SK-N-SH (cell line): Measurements from ENCODE around the gene PPL. TPM values are rescaled to one million over a fixed set of nuclear protein-coding genes. Genes with fewer than 3 reads are reported as not detected.

Experiments
- CTCF ChIA-PET: fragments of 300-600, 350-600 bp; formaldehyde crosslinking; extraction: SDS; loops from one replicate; lab custom pipeline; 2021; lab: Yijun Ruan, JAX
- POLR2A ChIA-PET: fragments of 350-600 bp; sonication (Branson Sonifier 250); formaldehyde crosslinking; extraction: SDS; loops from one replicate; lab custom pipeline; 2020; ENCODE audit warnings: antibody characterized with exemption, inconsistent platforms; lab: Yijun Ruan, JAX
- DNase-seq: peaks from one replicate; pipeline ENCODE4 v3.0.0; 2012
- H2AFZ ChIP-seq: fragments of 200-600 bp; sonication (generic); 2 replicates; pipeline ENCODE4 v1.8.1; 2016; ENCODE audit warnings: antibody characterized with exemption, mild to moderate bottlenecking, low read depth
- H3F3A ChIP-seq: fragments of 200-600 bp; sonication (generic); replicated peaks from 2 replicates; pipeline ENCODE3; 2016; ENCODE audit warnings: antibody characterized with exemption, mild to moderate bottlenecking; ENCODE audit not compliant: insufficient read depth
- H3K27ac ChIP-seq, 2 experiments: fragments of 200-500 bp in 1 of 2; fragments of 200-600 bp in 1 of 2; sonication (Bioruptor generic) in 1 of 2; sonication (generic), shearing (Covaris generic) in 1 of 2; 2 replicates each; pipeline versions ENCODE4 v1.5.1 to v1.6.1; 2014 to 2016; ENCODE audit warnings: low read depth in 2 of 2, inconsistent platforms in 1 of 2, low read length in 1 of 2, mild to moderate bottlenecking in 1 of 2, mixed read lengths in 1 of 2
- H3K27me3 ChIP-seq: fragments of 200-600 bp; sonication (generic), shearing (Covaris generic); 2 replicates; pipeline ENCODE4 v1.6.1; 2016; ENCODE audit warnings: mixed run types; ENCODE audit not compliant: insufficient read depth
- H3K36me3 ChIP-seq, 2 experiments: fragments of 200-500 bp in 1 of 2; fragments of 200-600 bp in 1 of 2; sonication (Bioruptor generic) in 1 of 2; sonication (generic) in 1 of 2; replicated peaks in 1 of 2; 2 replicates each; pipeline versions ENCODE3 to v1.5.1; 2014 to 2016; ENCODE audit warnings: low read length in 1 of 2, mild to moderate bottlenecking in 1 of 2; ENCODE audit not compliant: insufficient read depth in 2 of 2, control insufficient read depth in 1 of 2
- H3K4me1 ChIP-seq, 2 experiments: fragments of 200-500 bp in 1 of 2; fragments of 200-600 bp in 1 of 2; sonication (Bioruptor generic) in 1 of 2; sonication (generic), shearing (Covaris generic) in 1 of 2; 2 replicates each; pipeline versions ENCODE4 v1.5.1 to v1.6.1; 2014 to 2016; ENCODE audit warnings: low read depth in 1 of 2, low read length in 1 of 2, mixed run types in 1 of 2; ENCODE audit not compliant: insufficient read depth in 2 of 2, control insufficient read depth in 1 of 2
- H3K4me2 ChIP-seq: fragments of 200-600 bp; sonication (generic), shearing (Covaris generic); 2 replicates; pipeline ENCODE4 v1.6.1; 2017; ENCODE audit warnings: mixed run types
- H3K4me3 ChIP-seq, 2 experiments: fragments of 200-500 bp in 1 of 2; fragments of 200-600 bp in 1 of 2; sonication (Bioruptor generic) in 1 of 2; sonication (generic), shearing (Covaris generic) in 1 of 2; 2 replicates each; pipeline versions ENCODE4 v1.5.1 to v1.8.1; 2014 to 2016; ENCODE audit warnings: low read depth in 2 of 2, inconsistent platforms in 1 of 2, low read length in 1 of 2, mild to moderate bottlenecking in 1 of 2, mixed read lengths in 1 of 2, moderate library complexity in 1 of 2
- H3K79me2 ChIP-seq: fragments of 200-600 bp; sonication (generic); 2 replicates; pipeline ENCODE4 v1.8.1; 2017; ENCODE audit warnings: mild to moderate bottlenecking; ENCODE audit not compliant: insufficient read depth
- H3K9ac ChIP-seq: fragments of 200-600 bp; sonication (generic); 2 replicates; pipeline ENCODE4 v1.6.1; 2017; ENCODE audit warnings: mixed run types
- H3K9me2 ChIP-seq: fragments of 200-600 bp; sonication (generic); 2 replicates; pipeline ENCODE4 v1.6.1; 2017; ENCODE audit warnings: mixed run types
- H3K9me3 ChIP-seq: fragments of 200-600 bp; sonication (generic); 2 replicates; pipeline ENCODE4 v1.6.1; 2017; ENCODE audit warnings: mixed run types, mild to moderate bottlenecking, moderate library complexity
- H4K20me1 ChIP-seq: fragments of 200-600 bp; sonication (generic); 2 replicates; pipeline ENCODE4 v1.6.1; 2017; ENCODE audit warnings: mild to moderate bottlenecking, mixed run types; ENCODE audit not compliant: insufficient read depth
- EP300 ChIP-seq, 2 experiments: IDR thresholded peaks; 2 replicates each; pipeline versions ENCODE4 v1.4.0 to v1.6.1; 2012; ENCODE audit warnings: borderline replicate concordance in 1 of 2, low read depth in 1 of 2, low read length in 1 of 2
- FOXM1 ChIP-seq: IDR thresholded peaks from 2 replicates; pipeline ENCODE4 v1.4.0; 2012; ENCODE audit warnings: low read depth, mild to moderate bottlenecking
- GABPA ChIP-seq: IDR thresholded peaks from 2 replicates; pipeline ENCODE4 v1.4.0; 2012; ENCODE audit warnings: low read depth, mild to moderate bottlenecking
- JUND ChIP-seq: IDR thresholded peaks from 2 replicates; pipeline ENCODE4 v1.4.0; 2012
- MEF2A ChIP-seq: IDR thresholded peaks from 2 replicates; pipeline ENCODE4 v1.4.0; 2012; ENCODE audit warnings: low read depth, borderline replicate concordance
- MXI1 ChIP-seq: IDR thresholded peaks from 2 replicates; pipeline ENCODE4 v1.6.1; 2012; ENCODE audit warnings: mild to moderate bottlenecking, low read depth, low read length, improper control_type of control experiment
- NFIC ChIP-seq: IDR thresholded peaks from 2 replicates; pipeline ENCODE4 v1.4.0; 2012; ENCODE audit warnings: borderline replicate concordance
- POLR2AphosphoS5 ChIP-seq: IDR thresholded peaks from 2 replicates; pipeline ENCODE4 v1.6.1; 2012; ENCODE audit warnings: low read depth, low read length
- RAD21 ChIP-seq: IDR thresholded peaks from 2 replicates; pipeline ENCODE4 v1.6.1; 2012; ENCODE audit warnings: mild to moderate bottlenecking, low read length
- RFX5 ChIP-seq: IDR thresholded peaks from 2 replicates; pipeline ENCODE4 v1.6.1; 2012; ENCODE audit warnings: mild to moderate bottlenecking, improper control_type of control experiment, low read length
- SIN3A ChIP-seq: IDR thresholded peaks from 2 replicates; pipeline ENCODE4 v1.6.1; 2012; ENCODE audit warnings: low read depth, mild to moderate bottlenecking, low read length, moderate library complexity, borderline replicate concordance
- SMC3 ChIP-seq: IDR thresholded peaks from 2 replicates; pipeline ENCODE4 v1.6.1; 2012; ENCODE audit warnings: low read depth, low read length, improper control_type of control experiment
- YY1 ChIP-seq: IDR thresholded peaks from 2 replicates; pipeline ENCODE4 v1.4.0; 2012; ENCODE audit warnings: low read depth, mild to moderate bottlenecking
- WGBS: methylation state at CpG from one replicate; pipeline ENCODE4 v1.1.6; 2017; ENCODE audit warnings: low lambda C conversion rate; 5-methylcytosine and 5-hydroxymethylcytosine counted together
- polyA plus RNA-seq, 3 experiments: library from polyadenylated mRNA; depleted of rRNA; stranded (reverse); fragments of >200 nt; gene quantifications; 2 replicates each; pipeline ENCODE4 v1.2.3, GENCODE V29; 2012
- TF ChIP-seq, protein P1 (sequence below): IDR thresholded peaks from 2 replicates; pipeline ENCODE4; 2012
- TF ChIP-seq, protein P2 (sequence below): IDR thresholded peaks from 2 replicates; pipeline ENCODE4 v1.6.1; 2012; ENCODE audit warnings: mild to moderate bottlenecking, low read depth, low read length, moderate library complexity
- TF ChIP-seq, protein P3 (sequence below): fragments of 150-350 bp; IDR thresholded peaks from 2 replicates; pipeline ENCODE4 v1.6.1; 2017; ENCODE audit warnings: antibody characterized with exemption, low read length, low read depth, borderline replicate concordance

Gene PPL
- polyA plus RNA-seq, 1 of the 3 experiments (the other 2 are of a cell fraction): 24.6 TPM

DNA sequence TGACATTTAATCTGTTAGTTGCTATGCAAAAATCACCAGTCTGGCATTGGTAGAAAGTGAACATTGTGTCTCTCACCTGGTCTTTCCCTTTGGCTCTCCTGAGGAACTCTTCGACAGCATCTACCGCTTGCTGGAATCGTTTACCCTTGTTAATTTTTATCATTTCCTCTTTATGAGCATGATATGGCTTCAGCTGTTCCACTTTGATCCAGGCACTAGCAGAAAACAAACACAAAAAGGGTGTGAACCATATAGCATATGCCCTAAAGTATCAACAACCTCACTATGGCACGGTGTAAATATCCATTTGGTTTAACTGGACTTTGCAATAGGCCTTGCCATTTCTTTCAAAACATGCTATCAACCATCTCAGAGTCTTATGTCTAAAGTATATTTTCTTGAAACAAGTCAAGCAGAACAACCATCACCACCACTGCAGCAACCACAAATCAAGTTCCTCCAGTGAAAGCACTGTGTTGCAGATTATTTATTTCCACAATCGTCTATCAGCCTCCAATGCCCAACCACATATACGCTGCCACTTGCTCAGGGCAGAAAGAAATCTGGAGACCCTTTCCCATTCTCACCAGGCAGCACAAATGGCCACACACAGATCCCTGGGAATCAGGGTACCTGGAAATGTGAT is 104.1 kb downstream of the PPL start:
- TF ChIP-seq, protein P1, sequence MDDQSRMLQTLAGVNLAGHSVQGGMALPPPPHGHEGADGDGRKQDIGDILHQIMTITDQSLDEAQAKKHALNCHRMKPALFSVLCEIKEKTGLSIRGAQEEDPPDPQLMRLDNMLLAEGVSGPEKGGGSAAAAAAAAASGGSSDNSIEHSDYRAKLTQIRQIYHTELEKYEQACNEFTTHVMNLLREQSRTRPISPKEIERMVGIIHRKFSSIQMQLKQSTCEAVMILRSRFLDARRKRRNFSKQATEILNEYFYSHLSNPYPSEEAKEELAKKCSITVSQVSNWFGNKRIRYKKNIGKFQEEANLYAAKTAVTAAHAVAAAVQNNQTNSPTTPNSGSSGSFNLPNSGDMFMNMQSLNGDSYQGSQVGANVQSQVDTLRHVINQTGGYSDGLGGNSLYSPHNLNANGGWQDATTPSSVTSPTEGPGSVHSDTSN: no peak
- TF ChIP-seq EP300 (IDR thresholded peaks at IDR 0.05; ENCODE audit: borderline replicate concordance in 1 of 2, low read depth in 1 of 2, low read length in 1 of 2) (no peak), YY1 (no peak), MXI1 (no peak), FOXM1 (no peak), JUND (no peak), SIN3A (no peak), SMC3 (no peak), MEF2A (no peak), RAD21 (no peak), NFIC (no peak), GABPA (no peak), RFX5 (no peak), POLR2AphosphoS5 (no peak)
- TF ChIP-seq, protein P2, sequence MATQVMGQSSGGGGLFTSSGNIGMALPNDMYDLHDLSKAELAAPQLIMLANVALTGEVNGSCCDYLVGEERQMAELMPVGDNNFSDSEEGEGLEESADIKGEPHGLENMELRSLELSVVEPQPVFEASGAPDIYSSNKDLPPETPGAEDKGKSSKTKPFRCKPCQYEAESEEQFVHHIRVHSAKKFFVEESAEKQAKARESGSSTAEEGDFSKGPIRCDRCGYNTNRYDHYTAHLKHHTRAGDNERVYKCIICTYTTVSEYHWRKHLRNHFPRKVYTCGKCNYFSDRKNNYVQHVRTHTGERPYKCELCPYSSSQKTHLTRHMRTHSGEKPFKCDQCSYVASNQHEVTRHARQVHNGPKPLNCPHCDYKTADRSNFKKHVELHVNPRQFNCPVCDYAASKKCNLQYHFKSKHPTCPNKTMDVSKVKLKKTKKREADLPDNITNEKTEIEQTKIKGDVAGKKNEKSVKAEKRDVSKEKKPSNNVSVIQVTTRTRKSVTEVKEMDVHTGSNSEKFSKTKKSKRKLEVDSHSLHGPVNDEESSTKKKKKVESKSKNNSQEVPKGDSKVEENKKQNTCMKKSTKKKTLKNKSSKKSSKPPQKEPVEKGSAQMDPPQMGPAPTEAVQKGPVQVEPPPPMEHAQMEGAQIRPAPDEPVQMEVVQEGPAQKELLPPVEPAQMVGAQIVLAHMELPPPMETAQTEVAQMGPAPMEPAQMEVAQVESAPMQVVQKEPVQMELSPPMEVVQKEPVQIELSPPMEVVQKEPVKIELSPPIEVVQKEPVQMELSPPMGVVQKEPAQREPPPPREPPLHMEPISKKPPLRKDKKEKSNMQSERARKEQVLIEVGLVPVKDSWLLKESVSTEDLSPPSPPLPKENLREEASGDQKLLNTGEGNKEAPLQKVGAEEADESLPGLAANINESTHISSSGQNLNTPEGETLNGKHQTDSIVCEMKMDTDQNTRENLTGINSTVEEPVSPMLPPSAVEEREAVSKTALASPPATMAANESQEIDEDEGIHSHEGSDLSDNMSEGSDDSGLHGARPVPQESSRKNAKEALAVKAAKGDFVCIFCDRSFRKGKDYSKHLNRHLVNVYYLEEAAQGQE: no peak
- TF ChIP-seq, protein P3, sequence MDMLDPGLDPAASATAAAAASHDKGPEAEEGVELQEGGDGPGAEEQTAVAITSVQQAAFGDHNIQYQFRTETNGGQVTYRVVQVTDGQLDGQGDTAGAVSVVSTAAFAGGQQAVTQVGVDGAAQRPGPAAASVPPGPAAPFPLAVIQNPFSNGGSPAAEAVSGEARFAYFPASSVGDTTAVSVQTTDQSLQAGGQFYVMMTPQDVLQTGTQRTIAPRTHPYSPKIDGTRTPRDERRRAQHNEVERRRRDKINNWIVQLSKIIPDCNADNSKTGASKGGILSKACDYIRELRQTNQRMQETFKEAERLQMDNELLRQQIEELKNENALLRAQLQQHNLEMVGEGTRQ: no peak
- Histone ChIP-seq H4K20me1 (0 out of 2 replicates have a peak, but pooled peaks cover 7% of the 10 kb centered on the region), H3K4me3 (no peak overlapping the region), H3K27ac (no peak overlapping the region), H3F3A (peaks cover 4% of the 10 kb centered on the region), H3K9ac (no peak overlapping the region), H3K36me3 (peaks cover 31 to 57% of the 10 kb centered on the region in 2 experiments), H2AFZ (no peak overlapping the region), H3K4me2 (no peak overlapping the region), H3K4me1 (peaks cover 0 to 2% of the 10 kb centered on the region in 2 experiments; a peak in 1 of 4 replicates), H3K9me2 (no peaks in the 10 kb centered on the region), H3K79me2 (peaks cover 28% of the 10 kb centered on the region), H3K9me3 (no peaks in the 10 kb centered on the region), H3K27me3 (no peaks in the 10 kb centered on the region)
- ChIA-PET POLR2A (no interaction called here), CTCF (interaction anchor here (1.4 kb wide), 1 partner anchor 123 kb away, joined by 4 read pairs; no protein-coding TSS in a partner anchor)
- no peak for DNase-seq
- WGBS: 90% methylated on average over 6 of the region's 6 CpGs

Other genes with a start within 250 kb of the PPL start
- 45.8 and 45.9 TPM in 2 replicates for gene NUDT16L1, start 243.6 kb downstream of the PPL start, polyA plus RNA-seq (2012; rRNA removed)
- gene ANKS3, start 202.9 kb downstream of the PPL start, polyA plus RNA-seq (2012; rRNA removed): 42.2 and 43.9 TPM in 2 replicates
- 2.4 and 3.1 TPM in 2 replicates for gene DNAAF8, start 202.6 kb downstream of the PPL start, polyA plus RNA-seq (2012; rRNA removed)
- gene ZNF500, start 170.0 kb downstream of the PPL start, polyA plus RNA-seq (2012; rRNA removed): 6.3 and 8.2 TPM in 2 replicates
- gene SEPTIN12, start 148.8 kb downstream of the PPL start, polyA plus RNA-seq (2012; rRNA removed): 0.07 TPM in 1 of 2 replicates, not detected in the other
- not detected in 2 replicates for gene SMIM22, start 141.8 kb downstream of the PPL start, polyA plus RNA-seq (2012; rRNA removed)
- 33.6 and 48.4 TPM in 2 replicates for gene ROGDI, start 134.5 kb downstream of the PPL start, polyA plus RNA-seq (2012; rRNA removed)
- gene GLYR1, start 89.9 kb downstream of the PPL start, polyA plus RNA-seq (2012; rRNA removed): 40.1 and 45.2 TPM in 2 replicates
- gene UBN1, start 89.7 kb downstream of the PPL start, polyA plus RNA-seq (2012; rRNA removed): 9.7 and 10.9 TPM in 2 replicates
- 0.03 and 0.08 TPM in 2 replicates for gene SEC14L5, start 21.2 kb upstream of the PPL start, polyA plus RNA-seq (2012; rRNA removed)
- gene NAGPA, start 96.8 kb upstream of the PPL start, polyA plus RNA-seq (2012; rRNA removed): 15.5 and 16.5 TPM in 2 replicates
- 0.18 TPM in 1 of 2 replicates, not detected in the other for gene C16orf89, start 128.8 kb upstream of the PPL start, polyA plus RNA-seq (2012; rRNA removed)
- 27.0 and 32.2 TPM in 2 replicates for gene ALG1, start 134.7 kb upstream of the PPL start, polyA plus RNA-seq (2012; rRNA removed)
- gene EEF2KMT, start 160.6 kb upstream of the PPL start, polyA plus RNA-seq (2012; rRNA removed): 12.5 and 12.9 TPM in 2 replicates